ENCODE data around the gene CCL22. TPM values are rescaled to one million over a fixed set of nuclear protein-coding genes. Genes with fewer than 3 reads are reported as not detected.
"Not testable (repeated sequence)": the region's sequence is repeated elsewhere in the genome, so short reads cannot be mapped to it uniquely, and the experiment has no call there.

Gene CCL22
- total RNA-seq, 1 donor from 2014 or later, result not detected

DNA sequence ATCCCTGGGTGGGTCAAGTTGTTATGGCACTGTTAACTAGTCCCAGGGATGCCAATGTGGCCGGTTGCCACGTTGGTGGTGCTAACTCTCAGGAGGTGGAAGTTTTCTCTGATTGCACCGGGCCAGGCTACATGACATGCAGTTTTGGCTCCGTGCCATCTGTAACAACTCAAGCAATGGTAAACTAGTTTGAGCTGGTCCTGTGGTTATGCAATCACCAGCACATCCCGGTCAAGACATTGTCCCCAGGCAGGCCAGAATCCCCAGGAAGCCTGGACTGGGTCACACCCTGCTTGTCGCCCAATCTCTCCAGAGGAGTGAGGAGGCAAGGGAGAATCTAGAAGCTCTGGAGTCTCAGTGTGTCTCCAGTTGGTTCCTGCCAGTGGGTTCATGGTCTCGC, 35.9 kb downstream of the CCL22 start:
- Histone ChIP-seq H3K36me3 (no peaks in the 10 kb centered on the region), H2AFZ (replicated peaks) (no peak overlapping the region), H3K79me2 (ENCODE audit: low read depth) (no peaks in the 10 kb centered on the region), H3K9me3 (ENCODE audit: low read depth) (no peaks in the 10 kb centered on the region), H3K4me2 (no peak overlapping the region), H3K27ac (no peak overlapping the region), H3K9ac (no peak overlapping the region), H4K20me1 (ENCODE audit: low read depth) (no peaks in the 10 kb centered on the region), H3F3A (ENCODE audit: low read depth) (no peaks in the 10 kb centered on the region), H3K4me1 (no peaks in the 10 kb centered on the region), H3K4me3 (no peak overlapping the region), H3K27me3 (no peaks in the 10 kb centered on the region)
- no peak for DNase-seq (ENCODE audit: low spot score)
- Mint-ChIP-seq H3K27me3 (ENCODE audit: insufficient read depth, low read depth) (peaks cover 14% of the 10 kb centered on the region), H3K4me1 (no peaks in the 10 kb centered on the region), H3K4me3 (no peak overlapping the region), H3K9me3 (no peaks in the 10 kb centered on the region), H3K36me3 (no peaks in the 10 kb centered on the region), H3K27ac (no peak overlapping the region)
- TF ChIP-seq, protein P1, sequence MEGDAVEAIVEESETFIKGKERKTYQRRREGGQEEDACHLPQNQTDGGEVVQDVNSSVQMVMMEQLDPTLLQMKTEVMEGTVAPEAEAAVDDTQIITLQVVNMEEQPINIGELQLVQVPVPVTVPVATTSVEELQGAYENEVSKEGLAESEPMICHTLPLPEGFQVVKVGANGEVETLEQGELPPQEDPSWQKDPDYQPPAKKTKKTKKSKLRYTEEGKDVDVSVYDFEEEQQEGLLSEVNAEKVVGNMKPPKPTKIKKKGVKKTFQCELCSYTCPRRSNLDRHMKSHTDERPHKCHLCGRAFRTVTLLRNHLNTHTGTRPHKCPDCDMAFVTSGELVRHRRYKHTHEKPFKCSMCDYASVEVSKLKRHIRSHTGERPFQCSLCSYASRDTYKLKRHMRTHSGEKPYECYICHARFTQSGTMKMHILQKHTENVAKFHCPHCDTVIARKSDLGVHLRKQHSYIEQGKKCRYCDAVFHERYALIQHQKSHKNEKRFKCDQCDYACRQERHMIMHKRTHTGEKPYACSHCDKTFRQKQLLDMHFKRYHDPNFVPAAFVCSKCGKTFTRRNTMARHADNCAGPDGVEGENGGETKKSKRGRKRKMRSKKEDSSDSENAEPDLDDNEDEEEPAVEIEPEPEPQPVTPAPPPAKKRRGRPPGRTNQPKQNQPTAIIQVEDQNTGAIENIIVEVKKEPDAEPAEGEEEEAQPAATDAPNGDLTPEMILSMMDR (IDR thresholded peaks at IDR 0.05), result no peak
- TF ChIP-seq EZH2phosphoT487 (IDR thresholded peaks at IDR 0.05), result no peak
- no peak for TF ChIP-seq EZH2 (IDR thresholded peaks at IDR 0.05)

DNA sequence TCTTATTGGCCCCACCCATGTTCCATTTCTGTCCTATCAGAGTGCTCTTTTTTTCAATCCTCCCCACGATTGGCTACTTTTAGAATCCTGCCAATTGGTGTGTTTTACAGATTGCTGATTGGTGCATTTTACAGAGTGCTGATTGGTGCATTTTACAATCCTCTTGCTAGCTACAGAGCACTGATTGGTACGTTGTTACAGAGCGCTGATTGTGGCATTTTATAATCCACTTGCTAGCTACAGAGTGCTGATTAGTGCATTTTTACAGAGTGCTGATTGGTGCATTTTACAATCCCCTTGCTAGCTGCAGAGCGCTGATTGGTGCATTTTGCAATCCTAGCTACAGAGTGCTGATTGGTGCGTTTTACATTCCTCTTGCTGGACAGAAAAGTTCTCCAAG, 36.4 kb downstream of the CCL22 start:
- no peak overlapping the region for H2AFZ ChIP-seq (replicated peaks)
- H3K27me3 Mint-ChIP-seq (ENCODE audit: insufficient read depth, low read depth), result peaks cover 14% of the 10 kb centered on the region

DNA sequence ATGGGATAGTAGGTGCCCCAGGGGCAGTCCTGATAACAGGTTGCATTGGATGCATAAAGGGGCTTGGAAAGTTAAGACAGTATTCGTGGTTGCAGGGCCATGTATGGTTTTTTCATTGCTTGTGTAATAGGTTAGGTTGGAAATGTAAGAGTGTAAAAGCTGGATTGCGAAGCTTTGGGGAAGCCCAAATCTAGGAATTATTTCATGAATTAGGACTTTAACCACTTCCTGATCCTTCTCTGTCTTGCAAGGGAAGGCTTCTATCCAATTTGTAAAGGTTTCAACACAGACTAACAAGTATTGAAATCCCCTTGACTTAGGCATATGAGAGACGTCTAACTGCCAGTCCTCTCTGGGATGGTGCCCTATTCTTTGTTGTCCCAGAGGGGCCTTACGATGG, 38.2 kb downstream of the CCL22 start:
- H3K27ac Mint-ChIP-seq, result no peak overlapping the region
- H3K4me3 ChIP-seq, result no peak overlapping the region
- H3K79me2 ChIP-seq (ENCODE audit: low read depth), result no peaks in the 10 kb centered on the region
- H3K9me3 ChIP-seq (ENCODE audit: low read depth), result no peaks in the 10 kb centered on the region
- no peaks in the 10 kb centered on the region for H3K27me3 ChIP-seq
- H2AFZ ChIP-seq (replicated peaks), result no peak overlapping the region
- no peak overlapping the region for H3K4me3 Mint-ChIP-seq
- H3K9me3 Mint-ChIP-seq, result no peaks in the 10 kb centered on the region
- no peak overlapping the region for H3K27ac ChIP-seq
- H3K9ac ChIP-seq, result no peak overlapping the region
- H3K4me1 ChIP-seq, result no peaks in the 10 kb centered on the region
- no peaks in the 10 kb centered on the region for H3K36me3 Mint-ChIP-seq
- DNase-seq (ENCODE audit: low spot score), result no peak
- no peaks in the 10 kb centered on the region for H3F3A ChIP-seq (ENCODE audit: low read depth)
- no peaks in the 10 kb centered on the region for H3K4me1 Mint-ChIP-seq
- H3K36me3 ChIP-seq, result no peaks in the 10 kb centered on the region
- TF ChIP-seq EZH2phosphoT487 (IDR thresholded peaks at IDR 0.05) (no peak), EZH2 (IDR thresholded peaks at IDR 0.05) (no peak)
- TF ChIP-seq, protein P1 (IDR thresholded peaks at IDR 0.05), result no peak
- no peaks in the 10 kb centered on the region for H4K20me1 ChIP-seq (ENCODE audit: low read depth)
- H3K27me3 Mint-ChIP-seq (ENCODE audit: insufficient read depth, low read depth), result peaks cover 10% of the 10 kb centered on the region
- no peak overlapping the region for H3K4me2 ChIP-seq

More for the DNA sequence above, 36.4 kb downstream of the CCL22 start:
- TF ChIP-seq, protein P1 (IDR thresholded peaks at IDR 0.05), result no peak
- TF ChIP-seq EZH2phosphoT487 (IDR thresholded peaks at IDR 0.05) (no peak), EZH2 (IDR thresholded peaks at IDR 0.05) (no peak)
- no peak overlapping the region for H3K27ac ChIP-seq
- H3K4me2 ChIP-seq, result no peak overlapping the region
- no peak overlapping the region for H3K4me3 ChIP-seq
- H4K20me1 ChIP-seq (ENCODE audit: low read depth), result no peaks in the 10 kb centered on the region
- Mint-ChIP-seq H3K9me3 (no peaks in the 10 kb centered on the region), H3K4me3 (no peak overlapping the region), H3K4me1 (no peaks in the 10 kb centered on the region), H3K36me3 (no peaks in the 10 kb centered on the region), H3K27ac (no peak overlapping the region)
- no peaks in the 10 kb centered on the region for H3K4me1 ChIP-seq
- H3K36me3 ChIP-seq, result no peaks in the 10 kb centered on the region
- H3K9me3 ChIP-seq (ENCODE audit: low read depth), result no peaks in the 10 kb centered on the region
- no peaks in the 10 kb centered on the region for H3K79me2 ChIP-seq (ENCODE audit: low read depth)
- no peak overlapping the region for H3K9ac ChIP-seq
- DNase-seq (ENCODE audit: low spot score), result no peak
- H3F3A ChIP-seq (ENCODE audit: low read depth), result no peaks in the 10 kb centered on the region
- H3K27me3 ChIP-seq, result no peaks in the 10 kb centered on the region

DNA sequence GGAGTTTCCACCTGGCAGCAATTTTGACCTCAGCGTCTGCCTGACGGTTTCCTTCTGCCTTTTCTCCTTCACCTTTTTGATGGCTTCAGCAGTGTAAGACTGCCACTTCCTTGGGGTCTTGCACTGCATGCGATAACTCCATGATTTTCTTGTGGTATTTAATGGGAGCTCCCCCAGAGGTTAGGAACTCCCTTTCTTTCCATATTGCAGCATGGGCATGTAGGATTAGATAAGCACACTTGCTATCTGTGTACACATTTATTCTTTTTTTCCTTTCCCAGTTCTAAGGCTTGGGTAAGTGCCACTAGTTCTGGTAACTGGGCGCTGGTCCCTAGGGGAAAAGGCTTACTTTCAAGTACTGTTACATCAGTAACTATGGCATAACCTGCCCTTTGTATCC, 38.9 kb downstream of the CCL22 start:
- not testable (repeated sequence) for H3K27ac ChIP-seq; H3K27ac Mint-ChIP-seq; H3K27me3 ChIP-seq; H3K79me2 ChIP-seq (ENCODE audit: low read depth); H2AFZ ChIP-seq (replicated peaks); H3F3A ChIP-seq (ENCODE audit: low read depth); H3K4me1 Mint-ChIP-seq; H3K4me3 Mint-ChIP-seq; H3K27me3 Mint-ChIP-seq (ENCODE audit: insufficient read depth, low read depth); DNase-seq (ENCODE audit: low spot score); H3K36me3 ChIP-seq; H3K4me3 ChIP-seq; H3K36me3 Mint-ChIP-seq; H4K20me1 ChIP-seq (ENCODE audit: low read depth); H3K9me3 ChIP-seq (ENCODE audit: low read depth); H3K9me3 Mint-ChIP-seq; H3K4me2 ChIP-seq; H3K9ac ChIP-seq; H3K4me1 ChIP-seq

Measured in neural progenitor cell (in vitro differentiated cells).